ENCODE data around the gene STPG3. TPM values are rescaled to one million over a fixed set of nuclear protein-coding genes. Genes with fewer than 3 reads are reported as not detected.

Gene STPG3
- total and polyA plus RNA-seq, 2 of the 13 experiments (the other 11 are each of a cell fraction or from before 2014, with no cell fraction given): not detected

GRCh38 chr9:137236238-137236935 lies 14.7 kb upstream of the STPG3 start (continued):
- TF ChIP-seq AFF4 (CRISPR knock-in tag; IDR thresholded peaks at IDR 0.05) (no peak; the same call in 1 of the 2 replicates), ZNF329 (CRISPR knock-in tag; IDR thresholded peaks at IDR 0.05; ENCODE audit: low read depth) (no peak), DDIT3 (CRISPR knock-in tag; IDR thresholded peaks at IDR 0.05) (no peak), BHLHE40 (IDR thresholded peaks at IDR 0.05; ENCODE audit: low read length) (peak; percentile 51), FIP1L1 (IDR thresholded peaks at IDR 0.05; ENCODE audit: borderline replicate concordance, insufficient read depth, low read depth, low read length) (0 out of 2 replicates have a peak, but pooled peaks have one; percentile 77), AHDC1 (CRISPR knock-in tag; IDR thresholded peaks at IDR 0.05; ENCODE audit: borderline replicate concordance) (no peak; the same call in 1 of the 2 replicates), NFIB (CRISPR knock-in tag; IDR thresholded peaks at IDR 0.05; ENCODE audit: borderline replicate concordance) (no peak), ADNP (CRISPR knock-in tag; IDR thresholded peaks at IDR 0.05) (no peak), MEF2D (CRISPR knock-in tag; IDR thresholded peaks at IDR 0.05) (peak; percentile 65), FOXK1 (CRISPR knock-in tag; IDR thresholded peaks at IDR 0.05; ENCODE audit: borderline replicate concordance, low read depth) (peak; percentile 40; the same call in 1 of the 2 replicates), SRSF9 (IDR thresholded peaks at IDR 0.05; ENCODE audit: borderline replicate concordance, insufficient read depth, low read depth, low read length, poor library complexity, severe bottlenecking) (no peak), ZNF430 (CRISPR knock-in tag; IDR thresholded peaks at IDR 0.05) (peak; percentile 89; the same call in 1 of the 2 replicates), ZNF431 (CRISPR knock-in tag; IDR thresholded peaks at IDR 0.05; ENCODE audit: borderline replicate concordance, low read depth) (no peak), TCF12 (IDR thresholded peaks at IDR 0.05) (no peak), TCF12 (CRISPR knock-in tag; IDR thresholded peaks at IDR 0.05) (peak; percentile 42; the same call in 1 of the 2 replicates), NR0B2 (CRISPR knock-in tag; IDR thresholded peaks at IDR 0.05) (no peak), HNF4A (CRISPR knock-in tag; IDR thresholded peaks at IDR 0.05) (peak; percentile 46), MEIS2 (CRISPR knock-in tag; IDR thresholded peaks at IDR 0.05) (peak; percentile 22; the same call in 1 of the 2 replicates)

Measured in HepG2 (cell line).